Left ventricle myocardium inferior (tissue), 1 donor: ENCODE data around the gene TMEM18. TPM values are rescaled to one million over a fixed set of nuclear protein-coding genes. Genes with fewer than 3 reads are reported as not detected.

ENCODE experiments used
- DNase-seq: peaks from one replicate; pipeline ENCODE4 v3.0.0-alpha.2; 2020
- H3K27ac ChIP-seq: fragments of 200-600 bp; replicated peaks from 2 replicates; pipeline ENCODE4 v1.8.0; 2021
- H3K27me3 ChIP-seq: fragments of 200-600 bp; 2 replicates; pipeline ENCODE4 v1.8.0; 2021; ENCODE audit warnings: low read depth
- H3K36me3 ChIP-seq: fragments of 200-600 bp; 2 replicates; pipeline ENCODE4 v1.8.0; 2021
- H3K4me1 ChIP-seq: fragments of 200-600 bp; 2 replicates; pipeline ENCODE4 v1.8.0; 2021
- H3K4me3 ChIP-seq: fragments of 200-600 bp; 2 replicates; pipeline ENCODE4 v1.8.0; 2021; ENCODE audit warnings: mild to moderate bottlenecking, moderate library complexity
- H3K9me3 ChIP-seq: fragments of 200-600 bp; replicated peaks from 2 replicates; pipeline ENCODE4 v1.8.0; 2021
- intact Hi-C: fragments of 100-400 bp; cut with micrococcal nuclease; formaldehyde crosslinking; loops from one replicate; pipeline ENCODE4 v1.11.0; 2022
- total RNA-seq: library from RNA; stranded (reverse); fragmentation: NEBNext Ultra II Directional; extraction: Animal tissue kit (Norgen Biotek cat#: 25700); gene quantifications from one replicate; pipeline ENCODE4 v1.2.1, GENCODE V29; 2021
- TF ChIP-seq, protein P1 (sequence below): fragments of 200-600 bp; IDR thresholded peaks from 2 replicates; pipeline ENCODE4 v1.8.0; 2021; ENCODE audit warnings: antibody characterized with exemption, mild to moderate bottlenecking, borderline replicate concordance
- donor health status: DM: no; HTN: yes; CAD: no; lungs with severe emphysema.

Gene TMEM18
- total RNA-seq, 1 donor from 2014 or later, result 10.4 TPM

DNA sequence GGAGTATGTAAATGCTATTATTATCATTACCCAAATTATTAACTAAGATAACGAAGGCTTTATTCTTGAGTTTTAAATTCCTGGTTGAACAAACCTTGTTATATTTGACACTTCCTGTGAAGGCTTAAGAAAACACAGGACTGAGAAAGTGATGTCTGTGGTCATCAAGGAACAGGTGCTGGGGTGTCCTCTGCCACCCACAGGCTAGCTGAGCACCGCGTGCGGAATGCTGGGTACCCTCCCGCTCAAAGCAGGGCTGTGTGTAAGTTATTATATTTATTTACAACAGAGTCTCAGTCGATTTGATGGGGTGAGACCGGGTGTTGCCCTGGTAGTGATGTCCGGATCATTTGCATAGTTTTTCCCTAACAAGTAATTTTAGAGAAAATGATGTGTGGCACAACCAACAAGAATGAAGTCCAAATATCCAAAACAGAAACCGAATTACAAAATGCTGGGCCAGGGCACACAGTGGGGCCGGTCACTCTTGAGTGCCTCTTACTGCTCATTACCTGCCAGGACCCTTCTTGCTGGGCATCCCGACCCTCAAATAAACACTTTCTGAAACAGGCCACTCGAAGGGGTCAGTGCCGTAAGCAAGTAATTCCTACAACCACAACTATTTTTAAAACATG is 49.2 kb downstream of the TMEM18 start:
- Histone ChIP-seq H3K4me1 (no peaks in the 10 kb centered on the region), H3K9me3 (peaks cover 16% of the 10 kb centered on the region), H3K36me3 (no peaks in the 10 kb centered on the region), H3K27me3 (peaks cover 40% of the 10 kb centered on the region), H3K27ac (no peak overlapping the region), H3K4me3 (no peak overlapping the region)
- TF ChIP-seq, protein P1, sequence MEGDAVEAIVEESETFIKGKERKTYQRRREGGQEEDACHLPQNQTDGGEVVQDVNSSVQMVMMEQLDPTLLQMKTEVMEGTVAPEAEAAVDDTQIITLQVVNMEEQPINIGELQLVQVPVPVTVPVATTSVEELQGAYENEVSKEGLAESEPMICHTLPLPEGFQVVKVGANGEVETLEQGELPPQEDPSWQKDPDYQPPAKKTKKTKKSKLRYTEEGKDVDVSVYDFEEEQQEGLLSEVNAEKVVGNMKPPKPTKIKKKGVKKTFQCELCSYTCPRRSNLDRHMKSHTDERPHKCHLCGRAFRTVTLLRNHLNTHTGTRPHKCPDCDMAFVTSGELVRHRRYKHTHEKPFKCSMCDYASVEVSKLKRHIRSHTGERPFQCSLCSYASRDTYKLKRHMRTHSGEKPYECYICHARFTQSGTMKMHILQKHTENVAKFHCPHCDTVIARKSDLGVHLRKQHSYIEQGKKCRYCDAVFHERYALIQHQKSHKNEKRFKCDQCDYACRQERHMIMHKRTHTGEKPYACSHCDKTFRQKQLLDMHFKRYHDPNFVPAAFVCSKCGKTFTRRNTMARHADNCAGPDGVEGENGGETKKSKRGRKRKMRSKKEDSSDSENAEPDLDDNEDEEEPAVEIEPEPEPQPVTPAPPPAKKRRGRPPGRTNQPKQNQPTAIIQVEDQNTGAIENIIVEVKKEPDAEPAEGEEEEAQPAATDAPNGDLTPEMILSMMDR, result no peak
- no peak for DNase-seq
- intact Hi-C loops, result no loop called here

DNA sequence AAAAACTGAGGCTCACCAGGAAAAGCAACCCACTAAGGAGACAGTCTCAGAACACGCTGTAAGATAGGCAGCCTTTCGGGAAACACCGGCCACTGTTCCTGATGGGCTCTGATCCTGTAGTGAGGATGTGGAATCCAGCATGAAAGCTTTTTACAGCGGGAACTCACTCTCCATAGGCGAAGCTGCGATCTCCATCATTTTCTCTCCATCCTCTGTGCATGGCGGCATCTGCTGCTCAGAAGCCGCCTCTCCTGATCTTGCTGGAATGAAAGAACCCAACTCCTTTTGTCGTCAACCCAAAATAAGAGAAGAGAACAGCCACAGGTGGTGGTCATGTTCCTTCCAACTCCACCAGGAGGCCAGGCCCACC is 49.9 kb downstream of the TMEM18 start:
- H3K27ac ChIP-seq, result no peak overlapping the region
- no peak overlapping the region for H3K4me3 ChIP-seq
- peaks cover 40% of the 10 kb centered on the region for H3K27me3 ChIP-seq
- TF ChIP-seq, protein P1, result no peak
- no peaks in the 10 kb centered on the region for H3K36me3 ChIP-seq
- H3K4me1 ChIP-seq, result no peaks in the 10 kb centered on the region
- intact Hi-C loops, result no loop called here
- H3K9me3 ChIP-seq, result peaks cover 16% of the 10 kb centered on the region
- DNase-seq, result no peak

DNA sequence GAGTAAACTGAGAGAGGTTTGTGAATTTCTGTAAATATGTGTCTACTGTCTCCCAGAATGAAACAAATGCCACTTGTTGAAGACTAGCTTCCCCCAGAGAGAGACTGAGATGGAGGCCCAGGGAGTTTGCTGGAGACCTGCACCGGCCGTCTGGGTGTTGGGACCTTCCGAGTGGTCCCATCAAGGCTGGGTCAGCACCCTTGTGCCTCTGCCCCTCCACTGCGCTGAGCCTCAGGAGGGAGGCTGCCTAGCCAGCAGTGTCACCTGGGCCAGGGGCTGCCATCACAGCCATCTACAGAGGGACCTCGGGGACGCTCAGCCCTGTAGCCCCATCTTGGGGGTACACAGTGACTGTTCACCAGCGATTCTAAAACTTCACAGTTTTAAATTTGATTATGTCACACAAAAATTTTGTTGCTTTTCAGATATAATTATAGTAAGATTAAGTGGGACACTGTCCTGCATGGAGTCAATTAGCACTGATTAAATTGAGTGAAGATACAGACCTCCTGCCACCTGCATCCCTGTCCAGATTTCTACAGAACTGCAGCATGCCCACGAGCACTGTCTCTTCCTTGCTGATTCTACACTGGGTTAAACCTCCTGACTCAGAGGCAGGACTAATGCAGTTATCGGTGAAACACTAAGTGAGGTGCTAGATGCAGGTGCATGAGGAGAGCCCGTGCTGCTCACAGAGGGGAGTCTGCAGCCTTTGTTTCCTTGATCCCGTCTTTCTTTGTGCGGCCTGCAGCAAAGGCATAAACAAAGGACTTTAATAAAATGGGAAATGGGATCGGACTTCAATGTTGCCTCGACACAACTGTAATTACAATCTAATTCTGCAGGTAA is 50.5 kb downstream of the TMEM18 start:
- Histone ChIP-seq H3K36me3 (no peaks in the 10 kb centered on the region), H3K4me3 (no peak overlapping the region), H3K27ac (no peak overlapping the region), H3K9me3 (peaks cover 9% of the 10 kb centered on the region), H3K4me1 (no peaks in the 10 kb centered on the region), H3K27me3 (peaks cover 40% of the 10 kb centered on the region)
- TF ChIP-seq, protein P1, result no peak
- intact Hi-C loops, result no loop called here
- no peak for DNase-seq

DNA sequence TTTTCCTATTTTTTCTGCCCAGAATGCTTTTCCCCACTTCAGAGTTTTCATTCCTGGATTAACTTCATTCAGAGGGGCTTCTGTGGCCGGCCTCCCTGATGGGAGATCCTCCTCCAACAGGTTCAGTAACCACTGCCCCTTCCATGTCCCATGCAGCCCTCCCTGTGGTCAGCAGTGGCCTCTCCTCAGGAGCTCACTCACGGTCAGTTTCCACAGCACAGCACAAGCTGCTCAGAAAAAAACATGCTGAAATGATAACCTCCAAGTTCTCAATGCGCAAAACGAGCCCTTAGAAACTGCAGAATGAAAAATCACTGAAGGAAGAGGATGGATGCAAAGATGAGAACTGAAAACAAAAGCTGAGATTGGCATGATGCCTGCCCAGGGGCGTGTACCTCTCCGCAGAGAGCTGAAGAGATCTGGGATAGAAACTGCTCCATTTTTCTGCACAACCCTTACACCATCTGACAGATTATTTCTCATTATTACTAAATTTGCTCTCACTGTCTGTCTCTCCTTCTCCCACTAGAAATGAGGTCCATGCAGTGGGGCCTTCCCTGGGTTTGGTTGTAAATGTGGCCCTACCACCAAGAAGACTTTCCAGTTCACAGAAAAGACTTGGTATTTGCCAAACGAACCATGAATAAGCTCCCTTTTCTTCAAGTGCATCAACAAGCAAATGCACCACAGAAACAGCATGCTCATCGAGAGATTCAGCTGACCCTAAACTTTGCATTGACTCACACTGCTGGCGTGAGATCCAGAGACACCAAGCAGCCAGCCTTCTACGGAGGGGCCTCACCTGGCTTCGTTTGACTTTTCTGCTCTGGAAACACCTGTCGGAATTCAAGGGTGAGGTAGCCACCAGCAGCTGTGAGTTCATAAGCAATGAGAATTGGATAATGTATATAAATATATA is 51.5 kb downstream of the TMEM18 start:
- no peaks in the 10 kb centered on the region for H3K4me1 ChIP-seq
- no peak overlapping the region for H3K27ac ChIP-seq
- peaks cover 40% of the 10 kb centered on the region for H3K27me3 ChIP-seq
- intact Hi-C loops, result no loop called here
- TF ChIP-seq, protein P1, result no peak
- DNase-seq, result no peak
- no peak overlapping the region for H3K4me3 ChIP-seq
- peaks cover 7% of the 10 kb centered on the region for H3K9me3 ChIP-seq
- H3K36me3 ChIP-seq, result no peaks in the 10 kb centered on the region
